ENCODE results near the gene PLCB1.

DNA sequence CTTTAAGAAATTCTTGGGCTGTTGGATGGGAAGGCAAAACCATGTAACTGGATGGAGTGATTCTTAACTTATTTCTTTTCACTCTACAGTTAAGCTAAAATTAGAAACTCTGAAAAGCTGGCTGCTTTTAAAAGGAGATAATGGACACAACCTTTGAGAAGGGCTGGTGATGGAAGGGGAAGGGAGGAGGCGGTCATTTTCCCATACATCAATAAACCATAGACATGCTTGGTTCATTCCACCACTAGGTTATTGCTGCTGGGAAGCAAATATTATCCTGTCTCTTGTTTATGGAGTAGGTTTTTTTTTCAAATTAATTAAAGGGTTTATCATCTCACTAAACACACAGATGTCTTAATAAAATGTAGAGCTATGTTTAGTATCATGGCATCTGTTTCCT lies 76.2 kb downstream of the PLCB1 start:
- TF ChIP-seq, protein P1, sequence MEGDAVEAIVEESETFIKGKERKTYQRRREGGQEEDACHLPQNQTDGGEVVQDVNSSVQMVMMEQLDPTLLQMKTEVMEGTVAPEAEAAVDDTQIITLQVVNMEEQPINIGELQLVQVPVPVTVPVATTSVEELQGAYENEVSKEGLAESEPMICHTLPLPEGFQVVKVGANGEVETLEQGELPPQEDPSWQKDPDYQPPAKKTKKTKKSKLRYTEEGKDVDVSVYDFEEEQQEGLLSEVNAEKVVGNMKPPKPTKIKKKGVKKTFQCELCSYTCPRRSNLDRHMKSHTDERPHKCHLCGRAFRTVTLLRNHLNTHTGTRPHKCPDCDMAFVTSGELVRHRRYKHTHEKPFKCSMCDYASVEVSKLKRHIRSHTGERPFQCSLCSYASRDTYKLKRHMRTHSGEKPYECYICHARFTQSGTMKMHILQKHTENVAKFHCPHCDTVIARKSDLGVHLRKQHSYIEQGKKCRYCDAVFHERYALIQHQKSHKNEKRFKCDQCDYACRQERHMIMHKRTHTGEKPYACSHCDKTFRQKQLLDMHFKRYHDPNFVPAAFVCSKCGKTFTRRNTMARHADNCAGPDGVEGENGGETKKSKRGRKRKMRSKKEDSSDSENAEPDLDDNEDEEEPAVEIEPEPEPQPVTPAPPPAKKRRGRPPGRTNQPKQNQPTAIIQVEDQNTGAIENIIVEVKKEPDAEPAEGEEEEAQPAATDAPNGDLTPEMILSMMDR (IDR thresholded peaks at IDR 0.05; ENCODE audit: poor library complexity), result no peak
- TF ChIP-seq EZH2phosphoT487 (IDR thresholded peaks at IDR 0.05; ENCODE audit: low read depth, severe bottlenecking, unreplicated experiment) (no peak), EZH2 (IDR thresholded peaks at IDR 0.05; ENCODE audit: borderline replicate concordance) (no peak)

All from hepatocyte (in vitro differentiated cells).